Right ventricle myocardium superior (tissue), 1 donor: ENCODE results near the gene CHCHD2. TPM values are rescaled to one million over a fixed set of nuclear protein-coding genes. Genes with fewer than 3 reads are reported as not detected.

Source experiments
- total RNA-seq: library from RNA; stranded (reverse); fragmentation: NEBNext Ultra II Directional; extraction: Animal tissue kit (Norgen Biotek cat#: 25700); gene quantifications from one replicate; pipeline ENCODE4 v1.2.1, GENCODE V29; 2021
- donor health status: DM: no; HTN: yes; CAD: no; lungs with severe emphysema.

The CHCHD2 gene
- total RNA-seq, 1 donor from 2014 or later: 474 TPM

Other genes starting within 250 kb of the CHCHD2 start
- gene SEPTIN14, start 243.7 kb downstream of the CHCHD2 start, total RNA-seq: not detected
- 2.6 TPM for gene ZNF713, start 219.0 kb downstream of the CHCHD2 start, total RNA-seq
- gene MRPS17, start 154.6 kb downstream of the CHCHD2 start, total RNA-seq: 21.0 TPM
- 334 TPM for gene NIPSNAP2, start 141.9 kb downstream of the CHCHD2 start, total RNA-seq
- gene PSPH, start 55.0 kb downstream of the CHCHD2 start, total RNA-seq: 12.0 TPM
- 67.2 TPM for gene CCT6A, start 54.7 kb downstream of the CHCHD2 start, total RNA-seq
- gene SUMF2, start 42.2 kb downstream of the CHCHD2 start, total RNA-seq: 28.4 TPM
- 31.3 TPM for gene PHKG1, start 13.5 kb downstream of the CHCHD2 start, total RNA-seq
- not detected for gene NUPR2, start 9.9 kb upstream of the CHCHD2 start, total RNA-seq